Endometrium (tissue), 2 donors: ENCODE results near the gene IQCE.
"Not testable (repeated sequence)": the region's sequence is repeated elsewhere in the genome, so short reads cannot be mapped to it uniquely, and the experiment has no call there.

ENCODE experiments used
- FAIRE-seq: peaks from 2 replicates; lab custom pipeline; 2012; peaks lifted over from hg19 to GRCh38; lab: Jason Lieb, UNC
- donor health status: control.
- donor health status: control.

The IQCE gene

DNA sequence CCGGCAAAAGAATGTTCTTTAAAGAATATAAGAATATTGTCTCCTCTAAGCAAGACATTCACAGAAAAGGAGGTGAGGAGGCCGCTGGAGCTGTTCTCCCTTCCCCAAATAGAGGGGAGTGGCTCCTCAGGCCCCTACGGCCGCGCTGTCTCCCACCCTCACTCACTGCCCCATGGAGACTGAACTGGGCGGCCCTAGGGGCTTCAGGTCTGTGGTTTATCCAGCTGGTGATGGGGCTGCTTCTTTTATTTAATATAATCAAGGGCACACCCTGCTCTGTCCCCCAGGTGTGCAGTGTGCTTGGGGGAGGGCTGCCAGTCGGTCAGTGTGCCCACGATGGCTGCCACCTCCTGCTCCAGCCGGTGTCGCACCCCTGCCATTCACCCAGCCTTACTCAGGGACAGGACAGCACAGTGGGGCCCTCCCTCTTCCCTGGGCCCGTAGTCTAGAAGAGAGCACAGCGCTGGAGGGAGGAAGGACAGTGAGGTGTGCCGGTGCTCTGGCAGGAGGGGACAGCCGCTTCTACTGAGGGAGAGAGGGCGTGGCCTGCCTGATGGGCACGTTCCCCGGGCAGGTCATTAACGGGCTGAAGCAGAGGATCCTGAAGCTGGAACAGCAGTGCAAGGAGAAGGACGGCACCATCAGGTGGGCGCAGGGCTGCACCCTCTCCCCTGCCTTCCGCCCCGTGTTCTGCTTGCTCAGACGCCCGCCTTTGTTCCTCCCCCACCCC, 23.4 kb downstream of the IQCE start:
- FAIRE-seq = no peak

DNA sequence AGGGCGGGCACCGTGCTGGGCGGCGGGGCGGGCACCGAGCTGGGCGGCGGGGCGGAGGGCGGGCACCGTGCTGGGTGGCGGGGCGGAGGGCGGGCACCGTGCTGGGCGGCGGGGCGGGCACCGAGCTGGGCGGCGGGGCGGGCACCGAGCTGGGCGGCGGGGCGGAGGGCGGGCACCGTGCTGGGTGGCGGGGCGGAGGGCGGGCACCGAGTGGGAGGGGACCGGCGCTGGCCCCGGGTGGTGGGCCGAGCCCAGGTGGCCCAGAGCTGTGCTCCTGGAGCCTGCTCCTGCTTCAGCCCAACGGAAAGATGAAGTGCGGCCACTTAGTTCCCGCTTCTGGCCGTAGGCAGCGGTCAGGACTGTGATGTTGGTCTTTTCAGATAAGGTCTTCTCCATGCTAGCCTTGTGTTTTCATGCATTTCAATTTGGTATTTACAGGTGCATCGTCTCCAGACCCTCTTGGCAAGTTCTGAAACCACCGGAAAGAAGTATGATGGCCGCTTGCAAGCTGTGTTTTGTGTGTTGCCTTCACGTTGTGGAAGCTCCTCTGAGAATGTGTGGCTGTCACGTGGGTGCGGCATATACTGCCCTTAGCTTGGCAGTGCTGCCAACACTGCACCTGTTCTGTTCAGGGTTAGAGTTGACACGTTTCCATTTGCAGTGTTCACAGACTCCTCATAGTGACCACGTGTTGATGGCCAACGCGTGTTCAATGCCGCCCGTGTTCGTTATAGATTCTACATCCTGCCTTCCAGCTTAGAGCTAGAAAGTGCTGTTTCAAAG, 25.2 kb downstream of the IQCE start:
- FAIRE-seq = no peak

- FAIRE-seq = no peak
Measured at GRCh38 chr7:2585446-2585845, 26.7 kb downstream of the IQCE start.

- no peak for FAIRE-seq
Measured at GRCh38 chr7:2586326-2587020, 27.7 kb downstream of the IQCE start.

DNA sequence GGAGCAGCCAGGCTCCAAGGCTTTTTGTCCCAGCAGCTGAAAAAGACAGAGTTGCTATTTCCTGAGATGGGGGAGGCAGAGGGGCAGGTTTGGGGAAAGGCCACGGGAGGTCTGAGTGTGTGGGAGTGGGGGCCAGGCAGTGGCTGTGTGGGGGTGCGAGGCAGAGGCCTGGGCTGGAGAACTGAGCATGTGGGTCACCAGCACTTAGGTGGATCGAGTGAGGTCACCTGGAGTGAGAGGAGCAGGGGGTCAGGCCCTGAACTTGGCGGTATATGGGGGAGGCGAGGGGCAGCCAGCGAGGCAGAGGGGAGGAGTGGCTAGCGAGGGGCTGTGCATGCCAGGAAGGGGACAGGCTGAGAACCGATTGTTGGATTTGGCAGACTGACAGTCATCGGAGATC, 28.4 kb downstream of the IQCE start:
- FAIRE-seq = no peak

GRCh38 chr7:2587778-2588177, 29.0 kb downstream of the IQCE start:
- no peak for FAIRE-seq

DNA sequence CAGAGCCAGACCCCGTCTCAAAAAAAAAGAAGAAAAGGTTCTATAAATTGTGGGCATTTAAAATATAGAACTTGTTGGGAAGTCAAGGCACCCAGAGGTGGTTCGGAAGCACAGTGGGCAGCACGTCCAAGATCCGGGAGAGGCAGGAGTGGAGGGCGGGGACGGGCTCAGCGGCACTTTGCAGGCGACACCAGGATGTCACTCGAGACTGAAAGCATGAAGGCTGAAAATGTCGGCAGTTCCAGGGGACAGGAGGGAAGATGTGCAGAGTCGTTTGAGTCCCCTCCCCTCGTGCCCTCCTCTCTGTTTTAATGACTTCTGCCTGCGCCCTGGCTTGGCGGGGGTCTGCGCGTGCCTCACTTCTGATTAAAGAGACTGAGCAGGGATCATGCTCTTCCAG, 30.6 kb downstream of the IQCE start:
- FAIRE-seq = no peak

DNA sequence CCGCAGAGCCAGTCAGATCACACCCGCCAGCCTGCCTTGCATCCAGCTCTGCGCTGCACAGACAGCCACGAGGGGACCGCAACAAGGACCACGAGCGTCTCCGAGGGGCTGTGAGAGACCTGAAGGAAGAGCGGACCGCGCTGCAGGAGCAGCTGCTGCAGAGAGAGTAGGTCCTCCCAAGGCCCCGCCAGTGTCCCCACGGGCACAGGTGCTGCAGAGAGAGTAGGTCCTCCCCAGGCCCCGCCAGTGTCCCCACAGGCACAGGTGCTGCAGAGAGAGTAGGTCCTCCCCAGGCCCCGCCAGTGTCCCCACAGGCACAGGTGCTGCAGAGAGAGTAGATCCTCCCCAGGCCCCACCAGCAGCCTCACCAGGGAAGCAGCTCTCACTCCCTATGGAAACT, 31.2 kb downstream of the IQCE start:
- FAIRE-seq = not testable (repeated sequence)

DNA sequence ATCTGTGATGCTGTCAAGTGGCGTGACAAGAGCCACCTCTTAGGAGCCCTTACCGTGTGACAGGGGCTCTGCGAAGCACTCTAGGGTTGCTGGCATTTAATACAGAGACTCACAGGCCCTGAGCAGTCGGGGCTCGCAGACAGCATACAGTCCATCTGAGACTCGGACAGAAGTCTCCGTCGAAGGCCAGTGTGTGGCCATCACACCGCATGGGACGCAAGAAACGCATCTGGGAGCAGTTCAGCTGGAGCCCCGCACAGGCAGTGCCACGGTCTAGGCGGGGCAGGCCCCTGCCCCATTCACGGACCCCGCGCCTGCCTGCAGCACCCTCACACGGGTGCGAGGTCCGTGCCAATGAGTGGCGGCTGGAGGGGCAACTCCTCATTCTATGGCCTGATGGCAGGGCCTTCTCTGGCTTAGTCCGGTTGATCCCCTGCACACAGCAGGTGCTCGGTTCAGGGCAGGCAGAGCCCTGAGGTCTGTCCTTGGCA, 33.6 kb downstream of the IQCE start:
- no peak for FAIRE-seq

- FAIRE-seq = no peak
Measured at GRCh38 chr7:2593036-2593727, 34.4 kb downstream of the IQCE start.

GRCh38 chr7:2594599-2594998, 35.8 kb downstream of the IQCE start:
- no peak for FAIRE-seq

DNA sequence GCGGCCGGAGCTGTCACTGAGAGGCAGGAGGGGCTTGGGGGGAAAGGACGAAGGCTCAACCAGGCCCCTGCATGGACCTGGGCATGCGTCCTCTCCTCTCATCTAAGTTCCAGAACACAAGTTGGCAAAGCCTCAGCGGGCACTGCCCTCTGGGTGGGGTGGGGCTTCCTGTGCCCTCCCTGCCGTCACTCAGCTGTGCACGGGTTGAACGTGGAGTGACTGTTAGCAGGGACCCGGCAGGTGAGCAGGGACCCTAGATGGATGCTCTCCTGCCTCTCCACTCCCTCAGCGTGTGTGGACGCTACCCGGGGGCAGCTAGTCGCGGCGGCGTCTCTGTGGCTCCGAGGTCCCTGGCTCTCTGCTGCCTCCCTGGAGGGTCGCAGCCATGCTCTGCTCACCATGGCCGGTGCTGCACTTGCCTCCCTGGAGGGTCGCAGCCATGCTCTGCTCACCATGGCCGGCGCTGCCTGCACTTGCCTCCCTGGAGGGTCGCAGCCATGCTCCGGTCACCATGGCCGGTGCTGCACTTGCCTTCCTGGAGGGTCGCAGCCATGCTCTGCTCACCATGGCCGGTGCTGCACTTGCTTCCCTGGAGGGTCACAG, 36.6 kb downstream of the IQCE start:
- FAIRE-seq = no peak

DNA sequence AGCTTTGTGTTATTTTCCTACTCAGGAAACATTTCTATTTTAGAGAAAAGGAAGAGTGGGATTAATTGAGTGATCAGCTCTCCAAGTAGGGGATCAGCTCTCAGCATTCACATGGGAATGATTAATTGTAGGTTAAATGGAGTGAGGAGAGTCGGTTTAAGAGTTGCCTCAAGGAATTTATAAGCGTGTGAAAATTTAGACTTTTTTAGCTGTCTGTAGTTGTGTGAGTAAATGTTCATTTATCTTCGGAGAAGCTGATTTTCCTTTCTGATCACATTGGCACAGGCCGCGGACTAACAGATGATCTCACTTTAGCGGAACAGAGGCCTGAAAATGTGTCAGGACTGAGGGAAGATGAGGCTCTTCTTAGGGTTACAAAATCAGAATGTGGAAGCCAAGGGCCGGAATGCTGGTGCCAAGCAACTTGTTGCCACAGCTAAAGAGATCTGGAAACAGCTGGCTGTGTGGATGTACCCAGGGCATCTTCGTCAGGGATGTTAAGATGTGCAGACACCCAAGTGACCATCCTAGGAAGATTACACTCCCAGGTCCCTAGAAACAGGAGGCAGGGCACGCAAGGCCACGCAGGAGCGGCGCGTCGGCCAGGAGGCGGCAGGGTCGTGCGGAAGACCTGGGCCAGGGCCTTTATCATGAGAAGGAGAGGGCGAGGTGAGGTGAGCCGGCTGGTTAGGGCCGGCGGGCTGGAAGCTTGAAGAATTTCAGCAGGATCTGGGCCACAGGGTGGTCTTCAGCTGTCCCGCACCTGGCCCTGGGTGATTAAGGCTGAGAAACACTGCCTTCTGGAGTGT, 37.9 kb downstream of the IQCE start:
- no peak for FAIRE-seq

DNA sequence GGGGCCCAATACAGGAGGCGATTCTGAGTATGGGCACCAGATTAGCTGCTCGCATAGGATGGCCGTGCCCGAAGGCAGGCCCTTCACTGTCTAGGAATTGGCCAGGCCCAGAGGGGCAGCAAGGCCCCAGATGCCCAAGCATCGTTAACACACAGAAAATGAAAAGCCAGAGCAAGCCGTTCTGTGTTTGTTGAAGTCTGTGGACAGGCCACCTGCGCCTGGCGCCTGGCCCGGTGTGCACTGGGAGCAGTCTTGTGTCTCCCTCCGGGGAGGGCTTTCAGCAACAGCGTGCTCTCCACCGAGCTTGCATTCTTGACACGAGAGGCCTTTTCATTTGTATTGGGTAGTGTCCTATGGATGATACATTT, 38.5 kb downstream of the IQCE start:
- FAIRE-seq = no peak

GRCh38 chr7:2598154-2598823, 39.5 kb downstream of the IQCE start:
- FAIRE-seq = no peak

GRCh38 chr7:2601065-2601464, 42.3 kb downstream of the IQCE start:
- FAIRE-seq = no peak

- FAIRE-seq = no peak
Measured at GRCh38 chr7:2601907-2602306, 43.1 kb downstream of the IQCE start.

DNA sequence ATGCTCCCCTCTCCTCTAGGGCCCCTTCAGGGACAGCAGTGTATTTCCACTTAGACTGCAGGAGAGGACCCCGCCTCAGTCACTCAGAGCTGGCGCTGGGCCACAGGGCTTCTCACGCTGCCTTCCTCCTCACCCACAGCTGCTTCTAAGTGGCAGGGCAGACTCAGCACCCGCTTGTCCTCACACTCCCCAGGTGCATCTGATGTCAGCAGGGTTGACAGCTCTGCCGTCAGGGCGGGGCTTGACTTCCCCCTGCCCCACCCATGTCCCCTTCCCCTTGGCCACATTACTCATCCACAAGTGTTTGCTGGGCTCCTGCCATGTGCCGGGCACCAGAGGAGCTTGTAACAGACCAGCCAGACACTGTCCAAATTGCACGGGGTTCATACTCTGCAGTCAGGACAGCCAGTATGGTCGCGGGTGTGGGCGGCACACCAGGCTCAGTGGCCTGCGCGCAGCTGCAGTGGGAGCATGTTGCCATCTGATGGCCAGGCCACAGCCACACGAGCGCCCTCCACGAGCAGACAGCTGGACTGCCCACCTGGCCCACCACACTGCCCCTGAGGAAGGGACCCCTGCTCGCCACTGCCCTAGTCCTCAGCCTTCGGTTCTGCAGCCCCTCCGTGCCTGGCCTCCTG, 43.7 kb downstream of the IQCE start:
- FAIRE-seq = no peak

DNA sequence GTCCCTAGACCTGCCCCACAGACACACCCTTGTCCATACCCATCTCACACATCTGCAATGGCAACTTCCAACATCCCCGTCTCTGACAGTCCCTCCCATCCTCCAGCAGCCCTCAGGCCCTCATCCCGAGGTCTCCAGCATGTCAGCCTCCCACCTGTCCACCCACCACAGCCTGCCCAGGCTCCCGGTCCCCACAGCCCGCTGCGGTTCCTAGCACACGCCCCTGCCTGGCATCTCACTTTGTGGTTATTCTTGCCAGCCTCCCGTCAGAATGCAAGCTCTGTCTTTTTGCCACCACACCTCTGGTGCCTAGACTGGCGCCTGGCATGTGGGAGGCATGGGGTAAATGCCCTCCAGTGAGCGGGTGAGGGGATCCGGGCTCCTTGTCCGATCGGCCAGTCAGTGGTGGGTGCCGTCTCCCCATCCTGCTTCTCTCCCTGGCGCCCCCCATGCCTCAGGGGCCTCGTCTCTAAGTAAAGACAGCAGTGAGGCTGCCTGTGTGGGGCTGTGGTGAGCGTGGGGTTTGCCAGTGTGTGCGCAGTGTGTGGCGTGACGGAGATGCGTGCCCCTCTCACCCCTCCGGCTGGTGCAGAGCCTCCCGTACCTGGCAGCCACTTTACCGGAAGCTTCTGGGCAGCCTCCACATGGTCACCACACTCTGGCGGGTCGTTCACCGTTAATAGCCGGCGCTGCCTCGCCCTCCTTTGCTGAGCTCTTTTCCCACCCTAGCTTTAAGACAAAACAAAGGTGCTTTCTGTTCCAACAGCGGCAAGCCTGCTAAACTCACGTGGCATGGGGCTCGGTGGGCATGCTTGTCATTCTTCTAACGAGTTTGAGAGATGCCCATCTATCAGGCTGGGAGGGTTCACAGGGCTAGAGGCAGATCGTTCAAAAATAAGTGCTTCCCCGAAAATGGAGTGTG, 44.5 kb downstream of the IQCE start:
- FAIRE-seq = no peak
